D721Med (cell line): ENCODE data around the gene MECP2.

Experiments
- DNase-seq: peaks from one replicate; pipeline ENCODE4 v3.0.0; 2011; ENCODE audit warnings: low spot score; ENCODE audit not compliant: insufficient read length
- FAIRE-seq: peaks from 2 replicates; lab custom pipeline; 2011; peaks lifted over from hg19 to GRCh38; lab: Jason Lieb, UNC
- TF ChIP-seq, protein P1 (sequence below): IDR thresholded peaks from 2 replicates; pipeline ENCODE4 v1.5.1; 2012; ENCODE audit warnings: mild to moderate bottlenecking, control low read depth; ENCODE audit not compliant: insufficient read depth; ENCODE audit errors: missing control alignments

MECP2 gene

GRCh38 chrX:153992180-153992579 is 105.3 kb downstream of the MECP2 start:
- TF ChIP-seq, protein P1, sequence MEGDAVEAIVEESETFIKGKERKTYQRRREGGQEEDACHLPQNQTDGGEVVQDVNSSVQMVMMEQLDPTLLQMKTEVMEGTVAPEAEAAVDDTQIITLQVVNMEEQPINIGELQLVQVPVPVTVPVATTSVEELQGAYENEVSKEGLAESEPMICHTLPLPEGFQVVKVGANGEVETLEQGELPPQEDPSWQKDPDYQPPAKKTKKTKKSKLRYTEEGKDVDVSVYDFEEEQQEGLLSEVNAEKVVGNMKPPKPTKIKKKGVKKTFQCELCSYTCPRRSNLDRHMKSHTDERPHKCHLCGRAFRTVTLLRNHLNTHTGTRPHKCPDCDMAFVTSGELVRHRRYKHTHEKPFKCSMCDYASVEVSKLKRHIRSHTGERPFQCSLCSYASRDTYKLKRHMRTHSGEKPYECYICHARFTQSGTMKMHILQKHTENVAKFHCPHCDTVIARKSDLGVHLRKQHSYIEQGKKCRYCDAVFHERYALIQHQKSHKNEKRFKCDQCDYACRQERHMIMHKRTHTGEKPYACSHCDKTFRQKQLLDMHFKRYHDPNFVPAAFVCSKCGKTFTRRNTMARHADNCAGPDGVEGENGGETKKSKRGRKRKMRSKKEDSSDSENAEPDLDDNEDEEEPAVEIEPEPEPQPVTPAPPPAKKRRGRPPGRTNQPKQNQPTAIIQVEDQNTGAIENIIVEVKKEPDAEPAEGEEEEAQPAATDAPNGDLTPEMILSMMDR: no peak
- DNase-seq: no peak
- no peak for FAIRE-seq

DNA sequence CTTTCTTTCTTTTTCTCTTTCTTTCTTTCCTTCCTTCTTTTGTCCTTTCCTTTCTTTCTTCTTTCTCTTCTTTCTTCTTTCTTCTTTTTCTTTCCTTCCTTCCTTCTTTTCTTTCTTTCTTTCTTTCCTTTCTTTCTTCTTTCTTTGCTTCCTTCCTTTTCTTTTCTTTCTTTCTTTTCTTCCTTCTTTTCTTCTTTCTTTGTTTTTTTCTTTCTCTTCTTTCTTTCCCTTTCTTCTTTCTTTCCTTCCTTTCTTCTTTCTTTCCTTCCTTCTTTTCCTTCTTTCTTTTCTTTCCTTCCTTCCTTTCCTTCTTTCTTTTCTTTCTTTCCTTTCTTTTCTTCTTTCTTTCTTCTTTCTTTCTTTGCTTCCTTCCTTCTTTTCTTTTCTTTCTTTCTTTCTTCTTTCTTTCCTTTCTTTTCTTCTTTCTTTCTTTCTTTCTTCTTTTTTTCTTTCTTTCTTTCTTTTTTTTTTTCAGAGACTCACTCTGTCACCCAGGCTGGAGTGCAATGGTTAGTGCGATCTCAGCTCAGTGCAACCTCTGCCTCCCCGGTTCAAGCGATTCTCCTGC is 106.4 kb downstream of the MECP2 start:
- FAIRE-seq: no peak

DNA sequence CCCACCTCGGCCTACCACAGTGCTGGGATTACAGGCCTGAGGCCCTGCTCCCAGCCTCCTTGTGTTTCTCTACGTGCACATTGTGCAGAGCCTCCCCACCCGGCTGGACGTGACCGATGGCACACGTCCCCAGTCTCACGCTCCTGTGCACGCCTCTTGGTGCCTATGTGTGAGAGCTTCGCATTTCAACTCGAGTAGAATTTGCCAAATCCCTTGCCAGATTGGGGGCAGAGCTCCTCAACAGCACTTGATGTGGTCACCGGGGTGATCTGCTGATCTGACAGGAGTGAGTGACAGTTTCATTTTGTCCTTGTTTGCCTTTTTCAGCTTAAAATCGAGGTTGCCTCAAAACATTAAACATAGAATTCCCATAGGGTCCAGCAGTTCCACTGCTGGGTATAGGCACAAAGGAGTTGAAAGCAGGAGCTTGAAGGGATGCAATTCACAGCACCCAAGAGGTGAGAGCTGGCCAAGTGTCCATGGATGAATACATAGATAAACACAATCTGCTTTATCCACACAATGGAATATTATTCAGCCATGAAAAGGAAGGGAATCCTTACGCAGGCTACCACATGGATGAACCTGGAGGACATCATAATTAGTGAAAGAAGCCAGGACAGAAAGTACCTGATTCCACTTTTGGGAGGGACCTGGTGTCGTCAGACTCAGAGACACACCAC is 107.4 kb downstream of the MECP2 start:
- TF ChIP-seq, protein P1: no peak
- DNase-seq (no peak), FAIRE-seq (no peak)

More for the DNA sequence above, 106.4 kb downstream of the MECP2 start:
- no peak for DNase-seq
- TF ChIP-seq, protein P1: no peak

DNA sequence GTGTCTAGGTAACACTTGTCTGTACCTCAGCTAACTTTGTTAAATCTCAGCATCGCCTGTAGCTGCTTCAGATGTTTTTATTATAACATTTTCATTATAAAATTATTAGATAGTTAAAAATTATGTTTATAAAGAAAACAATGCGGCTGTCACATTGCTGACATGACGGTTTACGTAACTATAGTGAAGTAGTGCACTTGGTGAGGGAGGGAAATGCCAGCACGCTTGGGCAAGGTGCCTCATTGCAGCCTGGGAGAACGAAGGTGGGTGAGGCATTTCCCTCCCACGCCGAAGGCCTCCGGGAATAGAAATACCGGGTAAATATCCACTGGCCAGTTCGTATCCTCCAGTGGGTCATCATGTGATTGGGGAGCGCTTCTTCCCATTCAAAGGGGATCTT is 109.0 kb downstream of the MECP2 start:
- no peak for FAIRE-seq
- TF ChIP-seq, protein P1: no peak
- DNase-seq: no peak

GRCh38 chrX:153984351-153985178 is 113.0 kb downstream of the MECP2 start:
- TF ChIP-seq, protein P1: no peak
- FAIRE-seq (no peak), DNase-seq (no peak)

GRCh38 chrX:153983321-153983801 is 114.2 kb downstream of the MECP2 start:
- no peak for FAIRE-seq
- TF ChIP-seq, protein P1: no peak

More at GRCh38 chrX:153983321-153983801, 114.2 kb downstream of the MECP2 start:
- DNase-seq: no peak
